Mesenchymal stem cell (in vitro differentiated cells and primary cell): ENCODE results near the gene RMP24.

Source experiments
- DNase-seq: peaks from one replicate; pipeline ENCODE4 v3.0.0-alpha.2; 2013
- H2AFZ ChIP-seq: one replicate; pipeline ENCODE4 v1.6.1; 2013; ENCODE audit warnings: low read depth, mild to moderate bottlenecking, control low read depth, inconsistent platforms, low read length, moderate library complexity
- H2AK5ac ChIP-seq: 2 replicates; pipeline ENCODE4 v1.6.1; 2013; ENCODE audit warnings: low read length, moderate library complexity, mild to moderate bottlenecking, inconsistent platforms; ENCODE audit not compliant: severe bottlenecking
- H2BK120ac ChIP-seq: one replicate; pipeline ENCODE4 v1.6.1; 2013; ENCODE audit warnings: low read depth, mild to moderate bottlenecking, inconsistent platforms, low read length, moderate library complexity
- H2BK12ac ChIP-seq, 2 experiments: one replicate each; pipeline ENCODE4 v1.6.1; 2013; ENCODE audit warnings: inconsistent platforms in 2 of 2, low read length in 2 of 2, mild to moderate bottlenecking in 2 of 2, moderate library complexity in 2 of 2, control low read depth in 1 of 2
- H2BK15ac ChIP-seq: one replicate; pipeline ENCODE4 v1.6.1; 2013; ENCODE audit warnings: mild to moderate bottlenecking, low read depth, inconsistent platforms; ENCODE audit not compliant: poor library complexity, severe bottlenecking
- H2BK5ac ChIP-seq: 2 replicates; pipeline ENCODE4 v1.6.1; 2013; ENCODE audit warnings: low read depth, mild to moderate bottlenecking, low read length, control low read depth, inconsistent platforms; ENCODE audit not compliant: poor library complexity, severe bottlenecking
- H3K14ac ChIP-seq, 2 experiments: one replicate each; pipeline ENCODE4 v1.6.1; 2013; ENCODE audit warnings: inconsistent platforms in 2 of 2, low read length in 2 of 2, control low read depth in 1 of 2, mild to moderate bottlenecking in 1 of 2, moderate library complexity in 1 of 2
- H3K18ac ChIP-seq, 2 experiments: one replicate each; pipeline ENCODE4 v1.6.1; 2013; ENCODE audit warnings: inconsistent platforms in 2 of 2, low read length in 2 of 2, control low read depth in 1 of 2, low read depth in 1 of 2, mild to moderate bottlenecking in 1 of 2
- H3K23ac ChIP-seq, 2 experiments: one replicate each; pipeline ENCODE4 v1.6.1; 2013; ENCODE audit warnings: inconsistent platforms in 2 of 2, low read length in 2 of 2, mild to moderate bottlenecking in 2 of 2, moderate library complexity in 2 of 2, control low read depth in 1 of 2
- H3K27ac ChIP-seq: 2 replicates; pipeline ENCODE4 v1.5.1; 2013; ENCODE audit warnings: mild to moderate bottlenecking, moderate library complexity, low read length, control low read depth, inconsistent platforms; ENCODE audit not compliant: poor library complexity, severe bottlenecking
- H3K27me3 ChIP-seq, 2 experiments: 2 replicates each; pipeline versions ENCODE4 v1.6.1 to v1.7.0; 2013; ENCODE audit warnings: low read length in 2 of 2, mild to moderate bottlenecking in 2 of 2, moderate library complexity in 2 of 2, control low read depth in 1 of 2, inconsistent platforms in 1 of 2; ENCODE audit not compliant: control insufficient read depth in 1 of 2, insufficient read depth in 1 of 2
- H3K36me3 ChIP-seq, 2 experiments: 2 replicates each; pipeline versions ENCODE4 v1.6.1 to v1.7.0; 2013; ENCODE audit warnings: low read length in 2 of 2, control low read depth in 1 of 2, inconsistent platforms in 1 of 2, low read depth in 1 of 2, mild to moderate bottlenecking in 1 of 2; ENCODE audit not compliant: insufficient read depth in 2 of 2, control insufficient read depth in 1 of 2
- H3K4ac ChIP-seq, 2 experiments: one replicate each; pipeline ENCODE4 v1.6.1; 2013; ENCODE audit warnings: inconsistent platforms in 2 of 2, low read length in 2 of 2, mild to moderate bottlenecking in 2 of 2, moderate library complexity in 2 of 2, control low read depth in 1 of 2, low read depth in 1 of 2
- H3K4me1 ChIP-seq: 2 replicates; pipeline ENCODE4 v1.6.1; 2013; ENCODE audit warnings: low read depth, low read length, control low read depth; ENCODE audit not compliant: control insufficient read depth, insufficient read depth
- H3K4me2 ChIP-seq: 2 replicates; pipeline ENCODE4 v1.6.1; 2013; ENCODE audit warnings: low read length, mild to moderate bottlenecking, inconsistent platforms; ENCODE audit not compliant: poor library complexity, severe bottlenecking
- H3K4me3 ChIP-seq, 2 experiments: 2 replicates each; pipeline versions ENCODE4 v1.5.1 to v1.7.0; 2013; ENCODE audit warnings: low read length in 2 of 2, mild to moderate bottlenecking in 2 of 2, control low read depth in 1 of 2, low read depth in 1 of 2; ENCODE audit not compliant: insufficient read depth in 1 of 2
- H3K79me1 ChIP-seq: replicated peaks from 2 replicates; pipeline ENCODE4 v1.6.1; 2013; ENCODE audit warnings: mild to moderate bottlenecking, control low read depth, low read length, inconsistent platforms; ENCODE audit not compliant: poor library complexity, severe bottlenecking
- H3K9ac ChIP-seq: 2 replicates; pipeline ENCODE4 v1.7.0; 2013; ENCODE audit warnings: mild to moderate bottlenecking, low read length, moderate library complexity
- H3K9me3 ChIP-seq: 2 replicates; pipeline ENCODE4 v1.7.0; 2013; ENCODE audit warnings: mild to moderate bottlenecking, low read length; ENCODE audit not compliant: control insufficient read depth
- H4K8ac ChIP-seq: one replicate; pipeline ENCODE4 v1.6.1; 2013; ENCODE audit warnings: inconsistent platforms, mild to moderate bottlenecking, low read length, moderate library complexity
- H4K91ac ChIP-seq: one replicate; pipeline ENCODE4 v1.6.1; 2013; ENCODE audit warnings: mild to moderate bottlenecking, low read length, inconsistent platforms
- WGBS: methylation state at CpG from one replicate; pipeline ENCODE4 v1.1.7; 2013; ENCODE audit warnings: mixed read lengths; 5-methylcytosine and 5-hydroxymethylcytosine counted together

Gene RMP24

GRCh38 chr18:35942133-35942532 lies 30.3 kb upstream of the RMP24 start:
- H3K9me3 ChIP-seq, result no peaks in the 10 kb centered on the region
- H2BK15ac ChIP-seq, result no peak overlapping the region
- no peak overlapping the region for H3K4me2 ChIP-seq
- H4K8ac ChIP-seq, result no peak overlapping the region
- H3K4me3 ChIP-seq, result no peak overlapping the region
- H3K27ac ChIP-seq, result no peak overlapping the region
- H2BK120ac ChIP-seq, result no peak overlapping the region
- no peak for DNase-seq
- H3K36me3 ChIP-seq, result no peaks in the 10 kb centered on the region
- no peak overlapping the region for H3K9ac ChIP-seq
- H3K14ac ChIP-seq, result no peak overlapping the region
- no peak overlapping the region for H2BK5ac ChIP-seq
- H2AFZ ChIP-seq, result no peak overlapping the region
- H3K27me3 ChIP-seq, result peaks cover 0 to 8% of the 10 kb centered on the region in 2 experiments
- H4K91ac ChIP-seq, result no peak overlapping the region
- H3K23ac ChIP-seq, result no peak overlapping the region
- H2AK5ac ChIP-seq, result no peak overlapping the region
- H3K79me1 ChIP-seq, result no peaks in the 10 kb centered on the region
- H3K18ac ChIP-seq, result no peak overlapping the region
- H3K4me1 ChIP-seq, result peaks cover 8% of the 10 kb centered on the region
- no peak overlapping the region for H3K4ac ChIP-seq
- no peak overlapping the region for H2BK12ac ChIP-seq

DNA sequence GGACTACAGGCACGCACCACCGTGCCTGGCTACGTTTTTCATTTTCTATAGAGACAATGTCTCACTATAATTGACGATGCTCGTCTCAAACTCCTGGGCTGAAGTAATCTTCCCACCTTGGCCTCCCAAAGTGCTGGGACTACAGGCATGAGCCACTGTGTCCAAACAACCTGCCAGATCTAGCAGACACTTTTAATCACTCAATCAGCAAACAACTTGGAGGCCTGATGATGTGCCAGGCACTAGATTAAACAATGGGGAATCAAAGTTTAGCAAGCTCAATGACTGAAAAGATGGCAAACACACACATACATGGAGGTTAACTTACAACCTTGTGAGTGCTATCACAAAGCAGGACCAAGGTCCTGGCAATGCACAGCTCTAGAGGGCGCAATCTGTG lies 29.8 kb upstream of the RMP24 start:
- no peak overlapping the region for H2BK12ac ChIP-seq
- no peaks in the 10 kb centered on the region for H3K79me1 ChIP-seq
- peak overlapping the region; percentile 36 for H4K91ac ChIP-seq
- no peak overlapping the region for H3K4me2 ChIP-seq
- H3K9me3 ChIP-seq, result no peaks in the 10 kb centered on the region
- no peak for DNase-seq
- no peak overlapping the region for H2BK15ac ChIP-seq
- no peak overlapping the region for H3K27ac ChIP-seq
- H3K36me3 ChIP-seq, result no peaks in the 10 kb centered on the region
- no peak overlapping the region for H3K9ac ChIP-seq
- no peak overlapping the region for H3K18ac ChIP-seq
- H2BK5ac ChIP-seq, result no peak overlapping the region
- no peak overlapping the region for H4K8ac ChIP-seq
- no peak overlapping the region for H3K4ac ChIP-seq
- H2BK120ac ChIP-seq, result no peak overlapping the region
- whole genome bisulfite sequencing, result 91% methylated on average over 6 of the region's 6 CpGs
- no peak overlapping the region for H3K14ac ChIP-seq
- H2AK5ac ChIP-seq, result no peak overlapping the region
- peaks cover 6% of the 10 kb centered on the region for H3K4me1 ChIP-seq
- no peak overlapping the region for H2AFZ ChIP-seq
- no peak overlapping the region for H3K4me3 ChIP-seq
- peaks cover 0 to 8% of the 10 kb centered on the region in 2 experiments for H3K27me3 ChIP-seq
- no peak overlapping the region for H3K23ac ChIP-seq

DNA sequence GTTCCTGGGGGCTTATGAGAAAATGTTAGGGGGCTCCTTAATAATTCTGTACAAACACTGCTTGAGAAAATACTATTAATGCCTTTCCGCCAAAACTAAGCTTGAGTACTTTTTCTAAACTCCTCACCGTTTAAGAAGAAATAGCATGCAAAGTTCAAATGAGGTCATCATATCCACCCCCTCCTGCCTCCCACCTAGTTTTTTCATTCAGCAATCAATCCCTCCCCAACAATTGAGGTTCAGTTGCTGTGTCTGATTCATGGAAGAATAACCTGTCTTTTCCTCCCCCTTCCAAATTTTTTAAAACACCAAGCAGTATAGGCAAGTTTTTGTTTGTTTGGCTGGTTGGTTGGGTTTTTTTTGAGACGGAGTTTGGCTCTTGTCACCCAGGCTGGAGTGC lies 24.4 kb upstream of the RMP24 start:
- Histone ChIP-seq H3K27me3 (peaks cover 4 to 16% of the 10 kb centered on the region in 2 experiments), H4K8ac (no peak overlapping the region), H3K18ac (no peak overlapping the region), H3K4ac (no peak overlapping the region), H2BK12ac (no peak overlapping the region), H2BK15ac (no peak overlapping the region), H3K79me1 (no peaks in the 10 kb centered on the region), H3K23ac (no peak overlapping the region), H3K4me3 (no peak overlapping the region), H2BK5ac (no peak overlapping the region), H3K9ac (no peak overlapping the region), H3K27ac (no peak overlapping the region), H3K4me1 (peaks cover 5% of the 10 kb centered on the region), H2AK5ac (no peak overlapping the region), H3K14ac (no peak overlapping the region), H4K91ac (no peak overlapping the region), H3K9me3 (peaks cover 6% of the 10 kb centered on the region), H2BK120ac (no peak overlapping the region), H3K4me2 (no peak overlapping the region), H2AFZ (no peak overlapping the region), H3K36me3 (no peaks in the 10 kb centered on the region)
- DNase-seq, result no peak
- WGBS, result 91% methylated on average over 3 of the region's 3 CpGs

- 72% methylated on average over 6 of the region's 6 CpGs for WGBS
Measured at GRCh38 chr18:35949090-35949489, 23.4 kb upstream of the RMP24 start.

More at GRCh38 chr18:35949090-35949489, 23.4 kb upstream of the RMP24 start:
- no peak for DNase-seq
- Histone ChIP-seq H4K91ac (no peak overlapping the region), H2BK120ac (no peak overlapping the region), H2BK5ac (no peak overlapping the region), H2BK12ac (no peak overlapping the region), H4K8ac (no peak overlapping the region), H3K27me3 (peaks cover 4 to 16% of the 10 kb centered on the region in 2 experiments), H3K4me3 (no peak overlapping the region), H2BK15ac (no peak overlapping the region), H3K14ac (no peak overlapping the region), H3K4ac (no peak overlapping the region), H2AFZ (no peak overlapping the region), H2AK5ac (no peak overlapping the region), H3K9ac (no peak overlapping the region), H3K27ac (no peak overlapping the region), H3K79me1 (no peaks in the 10 kb centered on the region), H3K23ac (no peak overlapping the region), H3K9me3 (peaks cover 7% of the 10 kb centered on the region), H3K4me1 (peaks cover 5% of the 10 kb centered on the region), H3K18ac (no peak overlapping the region), H3K36me3 (no peaks in the 10 kb centered on the region), H3K4me2 (no peak overlapping the region)
